ENCODE data around the gene S100A8. TPM values are rescaled to one million over a fixed set of nuclear protein-coding genes. Genes with fewer than 3 reads are reported as not detected.

S100A8 gene
- total RNA-seq, 4 donors from 2014 or later: 13.1 to 745 (median 110) TPM

- Histone ChIP-seq H3K4me1 (no peaks in the 10 kb centered on the region), H3K27me3 (peaks cover 33% of the 10 kb centered on the region), H3K27ac (no peak overlapping the region), H3K4me3 (no peak overlapping the region), H3K36me3 (no peaks in the 10 kb centered on the region), H3K9me3 (no peaks in the 10 kb centered on the region)
- TF ChIP-seq EP300 (IDR thresholded peaks at IDR 0.05): no peak
- no CpG with 5 or more reads among the region's 2 CpGs for WGBS, 2 donors (ENCODE audit: low coverage in 1 of 2)
- ATAC-seq: no peak
Measured at GRCh38 chr1:153430166-153430553, 39.3 kb upstream of the S100A8 start.

GRCh38 chr1:153429266-153430165 lies 38.6 kb upstream of the S100A8 start:
- H3K4me3 ChIP-seq: no peak overlapping the region
- no peak for ATAC-seq
- WGBS, 2 donors (ENCODE audit: low coverage in 1 of 2): 79 to 80% methylated on average over 2 to 3 of the region's 7 CpGs
- TF ChIP-seq EP300 (IDR thresholded peaks at IDR 0.05) (no peak), POLR2AphosphoS5 (IDR thresholded peaks at IDR 0.05) (no peak), CTCF (IDR thresholded peaks at IDR 0.05) (no peak), POLR2A (IDR thresholded peaks at IDR 0.05) (no peak)
- no peaks in the 10 kb centered on the region for H3K4me1 ChIP-seq
- no peaks in the 10 kb centered on the region for H3K9me3 ChIP-seq
- no peaks in the 10 kb centered on the region for H3K36me3 ChIP-seq
- peaks cover 27% of the 10 kb centered on the region for H3K27me3 ChIP-seq
- no peak overlapping the region for H3K27ac ChIP-seq

- WGBS, 2 donors (ENCODE audit: low coverage in 1 of 2): 83 to 100% methylated on average over 1 to 2 of the region's 6 CpGs
Measured at GRCh38 chr1:153428791-153429190, 37.9 kb upstream of the S100A8 start.

GRCh38 chr1:153428073-153428638 lies 37.3 kb upstream of the S100A8 start:
- Histone ChIP-seq H3K4me1 (no peaks in the 10 kb centered on the region), H3K36me3 (no peaks in the 10 kb centered on the region), H3K27me3 (peaks cover 21% of the 10 kb centered on the region), H3K27ac (no peak overlapping the region), H3K9me3 (no peaks in the 10 kb centered on the region), H3K4me3 (no peak overlapping the region)
- WGBS, 2 donors (ENCODE audit: low coverage in 1 of 2): 81% methylated on average over 6 of the region's 12 CpGs; no CpG with 5 or more reads in 1 of the 2 donors
- ATAC-seq: no peak
- TF ChIP-seq POLR2AphosphoS5 (IDR thresholded peaks at IDR 0.05): no peak
- TF ChIP-seq EP300 (IDR thresholded peaks at IDR 0.05): no peak
- TF ChIP-seq CTCF (IDR thresholded peaks at IDR 0.05): no peak
- no peak for TF ChIP-seq POLR2A (IDR thresholded peaks at IDR 0.05)

More at GRCh38 chr1:153428791-153429190, 37.9 kb upstream of the S100A8 start:
- H3K27ac ChIP-seq: no peak overlapping the region
- no peaks in the 10 kb centered on the region for H3K9me3 ChIP-seq
- H3K4me1 ChIP-seq: no peaks in the 10 kb centered on the region
- TF ChIP-seq EP300 (IDR thresholded peaks at IDR 0.05) (no peak), POLR2A (IDR thresholded peaks at IDR 0.05) (no peak), POLR2AphosphoS5 (IDR thresholded peaks at IDR 0.05) (no peak)
- H3K4me3 ChIP-seq: no peak overlapping the region
- ATAC-seq: no peak
- peaks cover 21% of the 10 kb centered on the region for H3K27me3 ChIP-seq
- H3K36me3 ChIP-seq: no peaks in the 10 kb centered on the region

GRCh38 chr1:153426809-153427208 lies 35.9 kb upstream of the S100A8 start:
- TF ChIP-seq POLR2AphosphoS5 (IDR thresholded peaks at IDR 0.05) (no peak), POLR2A (IDR thresholded peaks at IDR 0.05) (no peak), EP300 (IDR thresholded peaks at IDR 0.05) (no peak), CTCF (IDR thresholded peaks at IDR 0.05) (no peak)
- no peak for ATAC-seq
- H3K36me3 ChIP-seq: no peaks in the 10 kb centered on the region
- H3K27ac ChIP-seq: no peak overlapping the region
- WGBS, 2 donors (ENCODE audit: low coverage in 1 of 2): 17 to 20% methylated on average over 1 of the region's 1 CpG
- H3K9me3 ChIP-seq: no peaks in the 10 kb centered on the region
- H3K4me3 ChIP-seq: no peak overlapping the region
- H3K4me1 ChIP-seq: no peaks in the 10 kb centered on the region
- H3K27me3 ChIP-seq: peaks cover 21% of the 10 kb centered on the region

Measured in gastroesophageal sphincter (tissue), 4 donors.